ENCODE results near the gene CRABP1. TPM values are rescaled to one million over a fixed set of nuclear protein-coding genes. Genes with fewer than 3 reads are reported as not detected.
A peak's percentile ranks its signal among the peaks of the same experiment; 100 is the strongest.
"Not testable (repeated sequence)": the region's sequence is repeated elsewhere in the genome, so short reads cannot be mapped to it uniquely, and the experiment has no call there.

Gene CRABP1
- total and polyA plus RNA-seq, 10 donors, result 3.5 to 159 (median 29.8) TPM

- H3K4me1 ChIP-seq, result no peaks in the 10 kb centered on the region
- intact Hi-C loops (cut with DNase I; ENCODE audit: low total_unique reads), result no loop called here
- no peak overlapping the region for H3K27ac ChIP-seq
- DNase-seq, result peak; percentile 50
- no peak overlapping the region for H3K4me3 ChIP-seq
- no peaks in the 10 kb centered on the region for H3K36me3 ChIP-seq
- H3K9me3 ChIP-seq, result no peaks in the 10 kb centered on the region
- TF ChIP-seq POLR2AphosphoS5 (IDR thresholded peaks at IDR 0.05), result no peak
- TF ChIP-seq CTCF (IDR thresholded peaks at IDR 0.05 in 8 of 11, conservative IDR thresholded peaks at IDR 0.05 in 3 of 11), result no peak
- no peak for TF ChIP-seq POLR2A (IDR thresholded peaks at IDR 0.05)
- WGBS, 5 donors, result 75 to 90% (median 85%) methylated on average over 4 to 5 of the region's 5 CpGs
- no peaks in the 10 kb centered on the region for H3K27me3 ChIP-seq (replicated peaks in 1 of 7)
Observed at GRCh38 chr15:78372880-78373279, 32.7 kb downstream of the CRABP1 start.

DNA sequence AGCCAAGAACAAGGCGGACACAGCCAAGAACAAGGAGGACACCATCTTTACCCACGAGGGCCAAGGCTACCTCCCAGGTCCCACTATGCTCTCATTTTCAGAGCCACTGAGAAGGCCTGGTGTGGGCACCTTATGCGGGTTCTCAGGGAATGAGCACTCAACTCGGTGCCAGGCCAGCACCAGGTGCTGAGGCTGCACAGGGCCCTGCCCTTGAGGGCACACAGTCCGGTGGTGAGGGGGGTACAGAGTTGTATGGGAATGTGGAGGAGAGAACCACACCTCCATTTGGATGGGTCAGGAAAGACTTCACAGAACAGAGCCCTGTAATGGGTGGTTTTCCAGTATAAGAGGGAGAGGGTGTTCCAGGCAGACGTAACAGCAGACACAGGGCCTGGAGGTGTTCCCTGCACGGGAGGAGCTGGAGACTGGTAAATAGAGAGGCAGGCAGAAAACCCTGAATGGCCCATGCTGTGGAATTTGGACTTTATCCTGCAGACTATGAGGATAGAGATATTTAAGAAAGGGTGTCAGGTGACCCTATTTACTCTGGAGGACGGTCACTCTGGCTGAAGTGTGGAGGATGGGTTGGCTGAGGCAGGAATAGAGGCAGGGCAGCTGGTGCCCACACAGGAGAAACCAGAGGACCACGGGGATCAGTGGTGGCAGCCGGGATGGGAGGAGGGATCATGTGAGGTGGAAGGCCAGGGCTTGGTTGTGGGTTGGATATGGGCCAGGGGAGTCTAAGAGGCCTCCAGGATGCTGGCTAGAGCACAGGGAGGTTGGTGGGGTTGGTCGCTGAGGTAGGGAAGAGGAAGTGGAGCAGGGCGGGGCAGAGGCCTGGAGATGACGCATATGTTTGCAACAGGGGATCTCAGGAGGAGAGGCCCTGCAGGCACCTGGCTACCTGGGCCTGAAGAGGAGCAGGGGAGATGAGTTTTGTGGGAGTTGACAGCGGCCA lies 34.6 kb downstream of the CRABP1 start:
- 56 to 63% (median 61%) methylated on average over 14 of the region's 14 CpGs for WGBS, 5 donors
- Histone ChIP-seq H3K27me3 (replicated peaks in 1 of 7) (no peaks in the 10 kb centered on the region), H3K9me3 (no peaks in the 10 kb centered on the region), H3K4me3 (no peak overlapping the region), H3K27ac (no peak overlapping the region), H3K4me1 (no peaks in the 10 kb centered on the region), H3K36me3 (no peaks in the 10 kb centered on the region)
- intact Hi-C loops (cut with DNase I; ENCODE audit: low total_unique reads), result no loop called here
- peak; percentile 59 for DNase-seq
- TF ChIP-seq POLR2AphosphoS5 (IDR thresholded peaks at IDR 0.05), result no peak
- TF ChIP-seq POLR2A (IDR thresholded peaks at IDR 0.05), result no peak
- TF ChIP-seq CTCF (IDR thresholded peaks at IDR 0.05 in 8 of 11, conservative IDR thresholded peaks at IDR 0.05 in 3 of 11), result no peak

GRCh38 chr15:78380143-78380542 lies 40.0 kb downstream of the CRABP1 start:
- DNase-seq; intact Hi-C loops (cut with DNase I; ENCODE audit: low total_unique reads); H3K27ac ChIP-seq; H3K4me1 ChIP-seq; H3K36me3 ChIP-seq; H3K9me3 ChIP-seq; H3K4me3 ChIP-seq: not testable (repeated sequence)
- WGBS, 5 donors, result 48 to 76% (median 60%) methylated on average over 1 of the region's 1 CpG
- peaks cover 0 to 18% (median 0%) of the 10 kb centered on the region in 7 donors for H3K27me3 ChIP-seq (replicated peaks in 1 of 7)

DNA sequence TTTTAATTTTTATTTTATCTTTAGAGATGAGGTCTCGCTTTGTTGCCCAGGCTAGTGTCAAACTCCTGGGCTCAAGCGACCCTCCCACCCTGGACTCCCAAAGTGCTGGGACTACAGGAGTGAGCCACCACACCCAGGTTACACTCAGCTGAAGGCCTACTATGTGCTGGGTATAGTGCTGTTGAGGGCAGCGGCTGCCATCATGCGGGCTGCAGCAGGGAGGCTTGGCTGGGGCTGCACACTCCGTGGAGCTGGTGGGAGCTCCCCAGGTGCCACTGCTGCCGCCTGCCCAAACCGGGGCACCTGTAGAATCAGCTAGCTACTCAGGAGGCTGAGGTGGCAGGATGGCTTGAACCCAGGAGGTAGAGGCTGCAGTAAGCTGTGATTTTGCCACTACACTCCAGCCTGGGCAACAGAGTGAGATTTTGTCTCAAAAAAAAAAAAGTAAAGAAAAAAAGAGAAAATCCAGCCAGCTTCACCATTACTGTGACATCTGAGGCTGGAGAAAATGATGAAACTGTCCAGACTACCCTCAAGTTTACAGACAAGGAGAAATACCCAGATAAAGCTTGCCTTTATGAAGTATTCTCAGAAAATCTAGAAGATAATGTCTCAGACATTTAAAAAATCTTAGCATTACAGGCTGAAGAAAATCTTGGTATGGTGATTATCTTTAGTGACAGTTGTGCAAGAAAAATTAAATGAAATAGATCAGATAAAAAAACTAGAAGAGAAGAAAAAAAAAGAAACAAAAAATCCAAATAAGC lies 42.1 kb downstream of the CRABP1 start:
- no peak overlapping the region for H3K4me3 ChIP-seq
- intact Hi-C loops (cut with DNase I; ENCODE audit: low total_unique reads), result no loop called here
- H3K27ac ChIP-seq, result no peak overlapping the region
- DNase-seq, result no peak
- TF ChIP-seq CTCF (IDR thresholded peaks at IDR 0.05 in 8 of 11, conservative IDR thresholded peaks at IDR 0.05 in 3 of 11) (no peak), POLR2AphosphoS5 (IDR thresholded peaks at IDR 0.05) (no peak), POLR2A (IDR thresholded peaks at IDR 0.05) (no peak)
- peaks cover 0 to 28% (median 0%) of the 10 kb centered on the region in 7 donors for H3K27me3 ChIP-seq (replicated peaks in 1 of 7)
- H3K9me3 ChIP-seq, result no peaks in the 10 kb centered on the region
- 82 to 94% (median 87%) methylated on average over 7 of the region's 7 CpGs for WGBS, 5 donors
- H3K36me3 ChIP-seq, result no peaks in the 10 kb centered on the region
- H3K4me1 ChIP-seq, result no peaks in the 10 kb centered on the region

Data from spleen (tissue), 11 donors.